HepG2 (cell line): ENCODE measurements around the gene GNAT2. TPM values are rescaled to one million over a fixed set of nuclear protein-coding genes. Genes with fewer than 3 reads are reported as not detected.

Experiments
- FOSL2 ChIP-seq: sonication (generic); formaldehyde crosslinking; IDR thresholded peaks from 2 replicates; pipeline ENCODE4 v1.4.0; 2020; ENCODE audit warnings: missing genetic modification reagents
- IKZF4 ChIP-seq: sonication (generic); formaldehyde crosslinking; IDR thresholded peaks from 2 replicates; pipeline ENCODE4 v1.5.1; 2020; ENCODE audit warnings: borderline replicate concordance, mild to moderate bottlenecking, low read depth, missing genetic modification reagents; ENCODE audit errors: not compliant biosample characterization
- LCORL ChIP-seq, 2 experiments: fragments of 450-650 bp in 1 of 2; sonication (generic) in 1 of 2; formaldehyde crosslinking in 1 of 2; IDR thresholded peaks; 2 replicates each; pipeline versions ENCODE4 v1.5.0 to v1.6.1; 2017 to 2020; ENCODE audit warnings: antibody characterized with exemption in 1 of 2, missing genetic modification reagents in 1 of 2
- NR1H2 ChIP-seq: sonication (generic); formaldehyde crosslinking; IDR thresholded peaks from 2 replicates; pipeline ENCODE4 v1.8.1; 2022; ENCODE audit warnings: low read depth, missing genetic modification reagents, borderline replicate concordance
- PLRG1 ChIP-seq: fragments of 450-650 bp; conservative IDR thresholded peaks from 2 replicates; pipeline ENCODE4 v1.6.1; 2016
- SMAD1 ChIP-seq: sonication (generic); formaldehyde crosslinking; IDR thresholded peaks from 2 replicates; pipeline ENCODE4 v1.4.0; 2020; ENCODE audit warnings: missing genetic modification reagents, low read depth, mild to moderate bottlenecking, borderline replicate concordance
- SSRP1 ChIP-seq: IDR thresholded peaks from 2 replicates; pipeline ENCODE4 v1.6.1; 2016; ENCODE audit warnings: control low read depth
- TMF1 ChIP-seq: sonication (generic); formaldehyde crosslinking; IDR thresholded peaks from 2 replicates; pipeline ENCODE4 v1.8.1; 2022; ENCODE audit warnings: low read depth, missing genetic modification reagents
- TOPORS ChIP-seq: sonication (generic); formaldehyde crosslinking; IDR thresholded peaks from 2 replicates; pipeline ENCODE4 v1.8.0; 2023; ENCODE audit warnings: mild to moderate bottlenecking, missing genetic modification reagents
- YY1 ChIP-seq: IDR thresholded peaks from 2 replicates; pipeline ENCODE4 v1.6.1; 2011; ENCODE audit warnings: low read length, low read depth, moderate library complexity, mild to moderate bottlenecking; ENCODE audit not compliant: insufficient read depth, insufficient replicate concordance
- ZNF644 ChIP-seq: IDR thresholded peaks from 2 replicates; pipeline ENCODE4 v1.6.1; 2016; ENCODE audit warnings: low read depth
- polyA plus RNA-seq, 8 experiments: library from polyadenylated mRNA; depleted of rRNA in 3 of 8; stranded (reverse) in 7 of 8; unstranded in 1 of 8; fragments of >200 nt; fragmentation: Illumina TruSeq in 4 of 8; extraction: Trizol in 4 of 8; gene quantifications; 2 replicates each; pipeline versions ENCODE4 v1.2.1 to v1.2.3, GENCODE V29; 2011 to 2016; ENCODE audit warnings: low read depth in 4 of 8, missing spikeins in 1 of 8, mixed read lengths in 1 of 8; ENCODE audit not compliant: insufficient read depth in 1 of 8
- total RNA-seq, 5 experiments: library from RNA; depleted of rRNA; stranded (reverse); fragments of >200 nt; fragmentation: Illumina TruSeq; extraction: Trizol; gene quantifications; 2 replicates each; pipeline ENCODE4 v1.2.3, GENCODE V29; 2016; ENCODE audit warnings: low read depth in 1 of 5
- TF ChIP-seq, protein P1 (sequence below): sonication (generic); formaldehyde crosslinking; IDR thresholded peaks from 2 replicates; pipeline ENCODE4 v1.4.0; 2020; ENCODE audit warnings: mild to moderate bottlenecking, missing genetic modification reagents, borderline replicate concordance
- TF ChIP-seq, protein P2 (sequence below): sonication (generic); formaldehyde crosslinking; conservative IDR thresholded peaks from 2 replicates; pipeline ENCODE4 v1.4.0; 2020; ENCODE audit warnings: missing genetic modification reagents
- TF ChIP-seq, protein P3 (sequence below): sonication (generic); formaldehyde crosslinking; IDR thresholded peaks from 2 replicates; pipeline ENCODE4 v1.5.0; 2020; ENCODE audit warnings: missing genetic modification reagents
- TF ChIP-seq, protein P4 (sequence below): IDR thresholded peaks from 2 replicates; pipeline ENCODE4 v1.6.1; 2016

GNAT2 gene
- total and polyA plus RNA-seq, 2 of the 13 experiments (the other 11 are each of a cell fraction or from before 2014, with no cell fraction given) = 0.08 to 0.20 TPM

DNA sequence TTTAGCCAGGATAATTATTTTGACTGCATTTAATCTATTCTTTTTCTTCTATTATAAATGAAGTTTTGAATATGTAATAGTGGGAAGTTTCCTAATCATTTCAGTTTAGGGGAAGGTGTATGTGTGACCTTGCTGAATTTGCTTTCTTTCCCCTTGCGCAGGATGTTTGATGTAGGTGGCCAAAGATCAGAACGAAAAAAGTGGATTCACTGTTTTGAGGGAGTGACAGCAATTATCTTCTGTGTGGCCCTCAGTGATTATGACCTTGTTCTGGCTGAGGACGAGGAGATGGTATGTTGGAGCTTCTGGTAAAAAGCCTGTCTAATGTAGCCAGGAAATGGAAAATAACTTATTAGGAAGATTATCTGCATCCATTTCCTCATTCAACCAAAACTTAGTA, 33.4 kb downstream of the GNAT2 start (continued):
- TF ChIP-seq, protein P1, sequence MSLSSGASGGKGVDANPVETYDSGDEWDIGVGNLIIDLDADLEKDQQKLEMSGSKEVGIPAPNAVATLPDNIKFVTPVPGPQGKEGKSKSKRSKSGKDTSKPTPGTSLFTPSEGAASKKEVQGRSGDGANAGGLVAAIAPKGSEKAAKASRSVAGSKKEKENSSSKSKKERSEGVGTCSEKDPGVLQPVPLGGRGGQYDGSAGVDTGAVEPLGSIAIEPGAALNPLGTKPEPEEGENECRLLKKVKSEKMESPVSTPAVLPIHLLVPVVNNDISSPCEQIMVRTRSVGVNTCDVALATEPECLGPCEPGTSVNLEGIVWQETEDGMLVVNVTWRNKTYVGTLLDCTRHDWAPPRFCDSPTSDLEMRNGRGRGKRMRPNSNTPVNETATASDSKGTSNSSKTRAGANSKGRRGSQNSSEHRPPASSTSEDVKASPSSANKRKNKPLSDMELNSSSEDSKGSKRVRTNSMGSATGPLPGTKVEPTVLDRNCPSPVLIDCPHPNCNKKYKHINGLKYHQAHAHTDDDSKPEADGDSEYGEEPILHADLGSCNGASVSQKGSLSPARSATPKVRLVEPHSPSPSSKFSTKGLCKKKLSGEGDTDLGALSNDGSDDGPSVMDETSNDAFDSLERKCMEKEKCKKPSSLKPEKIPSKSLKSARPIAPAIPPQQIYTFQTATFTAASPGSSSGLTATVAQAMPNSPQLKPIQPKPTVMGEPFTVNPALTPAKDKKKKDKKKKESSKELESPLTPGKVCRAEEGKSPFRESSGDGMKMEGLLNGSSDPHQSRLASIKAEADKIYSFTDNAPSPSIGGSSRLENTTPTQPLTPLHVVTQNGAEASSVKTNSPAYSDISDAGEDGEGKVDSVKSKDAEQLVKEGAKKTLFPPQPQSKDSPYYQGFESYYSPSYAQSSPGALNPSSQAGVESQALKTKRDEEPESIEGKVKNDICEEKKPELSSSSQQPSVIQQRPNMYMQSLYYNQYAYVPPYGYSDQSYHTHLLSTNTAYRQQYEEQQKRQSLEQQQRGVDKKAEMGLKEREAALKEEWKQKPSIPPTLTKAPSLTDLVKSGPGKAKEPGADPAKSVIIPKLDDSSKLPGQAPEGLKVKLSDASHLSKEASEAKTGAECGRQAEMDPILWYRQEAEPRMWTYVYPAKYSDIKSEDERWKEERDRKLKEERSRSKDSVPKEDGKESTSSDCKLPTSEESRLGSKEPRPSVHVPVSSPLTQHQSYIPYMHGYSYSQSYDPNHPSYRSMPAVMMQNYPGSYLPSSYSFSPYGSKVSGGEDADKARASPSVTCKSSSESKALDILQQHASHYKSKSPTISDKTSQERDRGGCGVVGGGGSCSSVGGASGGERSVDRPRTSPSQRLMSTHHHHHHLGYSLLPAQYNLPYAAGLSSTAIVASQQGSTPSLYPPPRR (CRISPR knock-in tag) = no peak
- TF ChIP-seq ZNF644 (no peak), YY1 (no peak), IKZF4 (CRISPR knock-in tag) (no peak), FOSL2 (CRISPR knock-in tag) (0 out of 2 replicates have a peak, but pooled peaks have one; percentile 14), TMF1 (CRISPR knock-in tag) (no peak), NR1H2 (no peak), LCORL (IDR thresholded peaks at IDR 0.05) (no peak), LCORL (CRISPR knock-in tag; IDR thresholded peaks at IDR 0.05) (peak; percentile 80), TOPORS (no peak), PLRG1 (no peak), SSRP1 (no peak), SMAD1 (CRISPR knock-in tag) (no peak)
- TF ChIP-seq, protein P2, sequence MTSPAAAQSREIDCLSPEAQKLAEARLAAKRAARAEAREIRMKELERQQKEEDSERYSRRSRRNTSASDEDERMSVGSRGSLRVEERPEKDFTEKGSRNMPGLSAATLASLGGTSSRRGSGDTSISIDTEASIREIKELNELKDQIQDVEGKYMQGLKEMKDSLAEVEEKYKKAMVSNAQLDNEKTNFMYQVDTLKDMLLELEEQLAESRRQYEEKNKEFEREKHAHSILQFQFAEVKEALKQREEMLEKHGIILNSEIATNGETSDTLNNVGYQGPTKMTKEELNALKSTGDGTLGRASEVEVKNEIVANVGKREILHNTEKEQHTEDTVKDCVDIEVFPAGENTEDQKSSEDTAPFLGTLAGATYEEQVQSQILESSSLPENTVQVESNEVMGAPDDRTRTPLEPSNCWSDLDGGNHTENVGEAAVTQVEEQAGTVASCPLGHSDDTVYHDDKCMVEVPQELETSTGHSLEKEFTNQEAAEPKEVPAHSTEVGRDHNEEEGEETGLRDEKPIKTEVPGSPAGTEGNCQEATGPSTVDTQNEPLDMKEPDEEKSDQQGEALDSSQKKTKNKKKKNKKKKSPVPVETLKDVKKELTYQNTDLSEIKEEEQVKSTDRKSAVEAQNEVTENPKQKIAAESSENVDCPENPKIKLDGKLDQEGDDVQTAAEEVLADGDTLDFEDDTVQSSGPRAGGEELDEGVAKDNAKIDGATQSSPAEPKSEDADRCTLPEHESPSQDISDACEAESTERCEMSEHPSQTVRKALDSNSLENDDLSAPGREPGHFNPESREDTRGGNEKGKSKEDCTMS (CRISPR knock-in tag) = no peak
- TF ChIP-seq, protein P3, sequence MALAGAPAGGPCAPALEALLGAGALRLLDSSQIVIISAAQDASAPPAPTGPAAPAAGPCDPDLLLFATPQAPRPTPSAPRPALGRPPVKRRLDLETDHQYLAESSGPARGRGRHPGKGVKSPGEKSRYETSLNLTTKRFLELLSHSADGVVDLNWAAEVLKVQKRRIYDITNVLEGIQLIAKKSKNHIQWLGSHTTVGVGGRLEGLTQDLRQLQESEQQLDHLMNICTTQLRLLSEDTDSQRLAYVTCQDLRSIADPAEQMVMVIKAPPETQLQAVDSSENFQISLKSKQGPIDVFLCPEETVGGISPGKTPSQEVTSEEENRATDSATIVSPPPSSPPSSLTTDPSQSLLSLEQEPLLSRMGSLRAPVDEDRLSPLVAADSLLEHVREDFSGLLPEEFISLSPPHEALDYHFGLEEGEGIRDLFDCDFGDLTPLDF (CRISPR knock-in tag) = no peak
- TF ChIP-seq, protein P4, sequence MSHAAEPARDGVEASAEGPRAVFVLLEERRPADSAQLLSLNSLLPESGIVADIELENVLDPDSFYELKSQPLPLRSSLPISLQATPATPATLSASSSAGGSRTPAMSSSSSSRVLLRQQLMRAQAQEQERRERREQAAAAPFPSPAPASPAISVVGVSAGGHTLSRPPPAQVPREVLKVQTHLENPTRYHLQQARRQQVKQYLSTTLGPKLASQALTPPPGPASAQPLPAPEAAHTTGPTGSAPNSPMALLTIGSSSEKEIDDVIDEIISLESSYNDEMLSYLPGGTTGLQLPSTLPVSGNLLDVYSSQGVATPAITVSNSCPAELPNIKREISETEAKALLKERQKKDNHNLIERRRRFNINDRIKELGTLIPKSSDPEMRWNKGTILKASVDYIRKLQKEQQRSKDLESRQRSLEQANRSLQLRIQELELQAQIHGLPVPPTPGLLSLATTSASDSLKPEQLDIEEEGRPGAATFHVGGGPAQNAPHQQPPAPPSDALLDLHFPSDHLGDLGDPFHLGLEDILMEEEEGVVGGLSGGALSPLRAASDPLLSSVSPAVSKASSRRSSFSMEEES = 0 out of 2 replicates have a peak, but pooled peaks have one; percentile 18
